Activated CD4-positive, alpha-beta T cell treated with anti-CD3 and anti-CD28 coated beads, Interleukin-2, Interleukin-4, amounts not matched to agents 100 ng/mL and 50 ng/mL, durations not matched to agents 16 hours and 8 hours (primary cell): ENCODE data around the gene MAPK1.
A peak's percentile ranks its signal among the peaks of the same experiment; 100 is the strongest.
"Not testable (repeated sequence)": the region's sequence is repeated elsewhere in the genome, so short reads cannot be mapped to it uniquely, and the experiment has no call there.

Experiments used
- DNase-seq: peaks from one replicate; pipeline ENCODE4 v3.0.0-alpha.2; 2020; ENCODE audit warnings: low spot score

Gene MAPK1

GRCh38 chr22:21818487-21819182 lies 48.8 kb downstream of the MAPK1 start:
- DNase-seq, result no peak

GRCh38 chr22:21817497-21817853 lies 50.0 kb downstream of the MAPK1 start:
- not testable (repeated sequence) for DNase-seq

GRCh38 chr22:21816787-21817496 lies 50.5 kb downstream of the MAPK1 start:
- DNase-seq, result peak; percentile 86

GRCh38 chr22:21816472-21816786 lies 51.0 kb downstream of the MAPK1 start:
- no peak for DNase-seq

GRCh38 chr22:21815958-21816357 lies 51.5 kb downstream of the MAPK1 start:
- no peak for DNase-seq

DNA sequence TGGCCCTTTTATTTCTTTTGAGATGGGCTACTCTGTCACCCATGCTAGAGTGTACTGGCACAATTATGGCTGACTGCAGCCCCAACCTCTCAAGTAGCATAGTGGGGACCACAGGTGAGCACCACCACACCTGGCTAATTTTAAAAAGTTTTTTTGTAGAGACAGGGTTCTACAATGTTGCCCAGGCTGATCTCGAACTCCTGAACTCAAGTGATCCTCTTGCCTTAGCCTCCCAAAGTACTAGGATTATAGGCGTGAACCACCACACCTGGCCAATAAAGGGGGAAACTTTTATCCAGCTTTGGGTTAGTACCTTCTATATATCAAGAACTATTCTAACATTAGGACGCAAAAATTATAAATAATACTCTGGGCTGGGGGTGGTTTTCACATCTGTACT lies 52.1 kb downstream of the MAPK1 start:
- DNase-seq, result no peak

GRCh38 chr22:21811982-21812381 lies 55.5 kb downstream of the MAPK1 start:
- no peak for DNase-seq

DNA sequence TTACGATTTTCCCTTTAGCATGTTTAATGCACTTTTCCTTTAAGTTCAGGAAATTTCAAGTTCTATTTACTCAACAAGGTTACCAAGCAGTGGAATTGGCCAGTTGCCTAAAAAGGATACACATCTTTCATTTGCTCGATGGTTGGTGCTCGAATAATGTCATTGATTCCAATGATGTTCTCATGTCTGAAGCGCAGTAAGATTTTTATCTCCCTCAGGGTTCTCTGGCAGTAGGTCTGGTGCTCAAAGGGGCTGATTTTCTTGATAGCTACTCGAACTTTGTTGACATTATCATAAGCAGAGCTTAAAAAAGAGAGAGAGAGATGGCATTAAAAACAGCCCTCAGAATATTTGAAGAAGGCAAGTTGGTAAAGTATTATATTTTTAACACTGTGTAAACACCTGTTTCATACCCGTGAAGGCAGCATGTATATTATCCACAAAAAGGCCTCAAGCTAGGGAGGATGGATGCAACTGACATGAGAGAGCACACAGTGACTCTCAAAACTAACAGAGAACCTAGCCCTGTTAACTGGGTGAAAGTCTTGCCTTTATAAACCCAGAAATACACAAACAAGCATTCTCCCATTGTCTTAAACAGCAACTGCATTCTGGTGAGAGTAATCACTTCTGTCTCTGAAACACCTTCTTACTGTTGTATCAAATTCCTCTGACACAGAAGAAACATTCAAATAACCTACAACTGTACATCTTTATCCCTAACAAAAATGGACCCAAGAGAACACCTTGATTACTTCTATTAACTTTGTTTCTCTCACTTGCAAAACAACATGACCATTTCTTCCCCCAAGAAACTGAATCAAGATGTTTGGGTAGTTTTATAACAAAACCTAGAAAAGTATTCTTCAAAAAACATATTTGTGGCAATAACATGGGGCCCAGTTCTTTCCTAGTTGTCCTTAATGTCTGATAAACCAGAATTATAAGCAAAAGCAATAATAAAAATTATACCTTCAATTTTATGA lies 59.6 kb downstream of the MAPK1 start:
- no peak for DNase-seq

GRCh38 chr22:21805325-21805724 lies 62.1 kb downstream of the MAPK1 start:
- DNase-seq, result not testable (repeated sequence)

DNA sequence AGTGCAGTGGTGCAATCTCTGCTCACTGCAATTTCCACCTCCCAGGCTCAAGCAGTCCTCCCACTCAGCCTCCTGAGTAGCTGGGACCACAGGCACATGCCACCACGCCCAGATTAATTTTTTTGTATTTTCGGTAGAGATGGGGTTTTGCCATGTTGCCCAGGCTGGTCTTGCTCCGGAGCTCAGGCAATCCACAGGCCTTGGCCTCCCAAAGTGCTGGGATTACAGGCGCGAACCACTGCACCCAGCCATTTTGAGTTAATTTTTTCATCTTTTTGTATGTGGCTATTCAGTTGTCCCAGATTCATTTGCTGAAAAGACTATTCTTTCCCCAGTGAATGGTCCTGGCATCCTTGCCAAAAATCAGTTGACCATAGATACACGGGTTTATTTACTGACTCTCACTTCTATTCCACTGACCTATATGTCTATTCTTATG lies 63.6 kb downstream of the MAPK1 start:
- no peak for DNase-seq

DNA sequence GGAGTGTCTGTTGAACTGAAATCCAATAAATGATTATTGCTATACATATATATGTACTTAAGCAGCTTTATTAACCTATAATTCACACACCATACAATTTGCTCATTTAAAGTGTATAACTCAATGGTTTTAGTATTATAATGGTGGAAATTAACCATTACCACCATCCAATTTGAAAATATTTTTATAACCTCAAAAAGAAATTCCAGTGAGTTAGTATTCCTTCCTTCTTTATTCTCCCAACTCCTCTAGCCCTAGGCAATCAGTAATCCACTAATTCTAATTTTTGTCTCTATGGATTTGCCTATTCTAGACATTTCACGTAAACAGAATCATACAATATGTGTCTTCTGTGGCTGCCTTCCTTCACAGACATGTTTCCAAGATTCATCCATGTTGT lies 64.8 kb downstream of the MAPK1 start:
- DNase-seq, result no peak

DNA sequence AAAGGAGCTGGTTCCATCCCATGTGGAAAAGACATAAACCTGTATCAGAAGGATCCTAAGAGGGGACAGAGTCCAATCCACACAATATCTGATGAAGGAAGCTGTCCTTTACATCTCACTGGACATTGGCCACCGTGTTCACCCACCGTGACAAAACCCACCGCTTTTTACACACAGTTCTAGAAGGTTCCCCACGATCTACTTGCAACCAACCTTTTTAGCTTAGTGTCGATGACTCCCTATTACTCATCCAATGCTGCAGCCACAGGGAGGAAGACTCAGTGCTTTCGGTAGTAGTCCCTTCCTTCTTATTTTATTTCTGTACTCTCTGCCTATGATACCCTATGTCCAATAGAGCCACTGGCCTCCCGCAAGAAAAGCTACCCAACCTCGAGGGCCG lies 65.4 kb downstream of the MAPK1 start:
- DNase-seq, result no peak

GRCh38 chr22:21801304-21801644 lies 66.2 kb downstream of the MAPK1 start:
- DNase-seq, result not testable (repeated sequence)

DNA sequence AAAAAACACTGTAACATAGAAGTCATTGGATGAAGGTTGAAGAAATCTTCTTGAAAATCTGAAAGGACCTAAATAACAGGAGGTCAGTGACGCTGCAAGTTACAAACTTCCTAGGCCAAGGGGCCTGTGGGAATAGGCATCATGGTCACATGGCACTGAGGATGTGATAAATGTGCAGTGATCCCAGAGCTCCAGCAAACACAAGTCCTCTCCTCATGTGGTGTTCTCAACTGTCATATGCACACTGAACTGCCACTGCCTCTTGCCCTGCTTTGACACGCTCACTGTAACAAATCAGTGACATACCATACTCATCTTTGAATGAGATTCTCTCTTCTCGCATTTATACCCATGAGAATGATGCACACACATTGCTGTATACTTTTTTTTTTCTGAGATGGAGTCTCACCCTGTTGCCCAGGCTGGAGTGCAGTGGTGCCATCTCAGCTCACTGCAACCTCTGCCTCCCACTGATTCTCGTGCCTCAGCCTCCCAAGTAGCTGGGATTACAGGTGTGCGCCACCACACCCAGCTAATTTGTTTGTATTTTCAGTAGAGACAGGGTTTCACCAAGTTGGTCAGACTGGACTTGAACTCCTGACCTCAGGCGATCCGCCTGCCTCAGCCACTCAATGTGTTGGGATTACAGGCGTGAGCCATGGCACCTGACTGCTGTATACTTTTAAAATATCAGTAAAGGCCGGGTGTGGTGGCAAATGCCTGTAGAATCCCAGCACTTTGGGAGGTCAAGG lies 66.7 kb downstream of the MAPK1 start:
- DNase-seq, result no peak

- no peak for DNase-seq
Observed at GRCh38 chr22:21797444-21798221, 69.8 kb downstream of the MAPK1 start.

- DNase-seq, result no peak
Observed at GRCh38 chr22:21796863-21797262, 70.6 kb downstream of the MAPK1 start.

GRCh38 chr22:21796231-21796630 lies 71.2 kb downstream of the MAPK1 start:
- no peak for DNase-seq

DNA sequence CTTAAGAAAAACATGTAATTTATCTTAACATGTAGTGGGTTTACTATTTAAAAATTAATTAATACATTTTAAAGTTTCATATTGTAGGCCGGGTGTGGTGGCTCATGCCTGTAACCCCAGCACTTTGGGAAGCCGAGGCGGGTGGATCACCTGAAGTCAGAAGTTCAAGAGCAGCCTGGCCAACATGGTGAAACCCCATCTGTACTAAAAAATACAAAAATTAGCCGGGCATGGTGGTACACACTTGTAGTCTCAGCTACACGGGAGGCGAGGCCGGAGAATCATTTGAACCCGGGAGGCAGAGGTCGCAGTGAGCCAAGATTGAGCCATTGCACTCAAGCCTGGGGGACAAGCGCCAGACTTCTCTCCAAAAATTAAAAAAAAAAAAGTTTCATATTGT lies 73.7 kb downstream of the MAPK1 start:
- DNase-seq, result not testable (repeated sequence)

- DNase-seq, result peak; percentile 61
Observed at GRCh38 chr22:21791635-21792625, 75.5 kb downstream of the MAPK1 start.
